ENCODE data around the gene CKLF.

Gene CKLF

GRCh38 chr16:66568355-66568754 lies 16.0 kb downstream of the CKLF start:
- no peak for DNase-seq (ENCODE audit: low spot score)
- TF ChIP-seq, protein P1, sequence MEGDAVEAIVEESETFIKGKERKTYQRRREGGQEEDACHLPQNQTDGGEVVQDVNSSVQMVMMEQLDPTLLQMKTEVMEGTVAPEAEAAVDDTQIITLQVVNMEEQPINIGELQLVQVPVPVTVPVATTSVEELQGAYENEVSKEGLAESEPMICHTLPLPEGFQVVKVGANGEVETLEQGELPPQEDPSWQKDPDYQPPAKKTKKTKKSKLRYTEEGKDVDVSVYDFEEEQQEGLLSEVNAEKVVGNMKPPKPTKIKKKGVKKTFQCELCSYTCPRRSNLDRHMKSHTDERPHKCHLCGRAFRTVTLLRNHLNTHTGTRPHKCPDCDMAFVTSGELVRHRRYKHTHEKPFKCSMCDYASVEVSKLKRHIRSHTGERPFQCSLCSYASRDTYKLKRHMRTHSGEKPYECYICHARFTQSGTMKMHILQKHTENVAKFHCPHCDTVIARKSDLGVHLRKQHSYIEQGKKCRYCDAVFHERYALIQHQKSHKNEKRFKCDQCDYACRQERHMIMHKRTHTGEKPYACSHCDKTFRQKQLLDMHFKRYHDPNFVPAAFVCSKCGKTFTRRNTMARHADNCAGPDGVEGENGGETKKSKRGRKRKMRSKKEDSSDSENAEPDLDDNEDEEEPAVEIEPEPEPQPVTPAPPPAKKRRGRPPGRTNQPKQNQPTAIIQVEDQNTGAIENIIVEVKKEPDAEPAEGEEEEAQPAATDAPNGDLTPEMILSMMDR (conservative IDR thresholded peaks at IDR 0.05; ENCODE audit: low read depth), result no peak
- POLR2A ChIA-PET (ENCODE audit: low non-redundant PET), result no interaction called here
- CTCF ChIA-PET, result no interaction called here
- H3K27ac ChIP-seq, result no peak overlapping the region

GRCh38 chr16:66569131-66569530 lies 16.8 kb downstream of the CKLF start:
- ChIA-PET POLR2A (ENCODE audit: low non-redundant PET) (no interaction called here), CTCF (interaction anchor here (1.2 to 1.3 kb wide), 2 partner anchors 11 to 40 kb away, joined by 3 to 5 read pairs; no protein-coding TSS in a partner anchor)
- no peak overlapping the region for H3K27ac ChIP-seq
- DNase-seq (ENCODE audit: low spot score), result no peak
- TF ChIP-seq, protein P1 (conservative IDR thresholded peaks at IDR 0.05; ENCODE audit: low read depth), result no peak

DNA sequence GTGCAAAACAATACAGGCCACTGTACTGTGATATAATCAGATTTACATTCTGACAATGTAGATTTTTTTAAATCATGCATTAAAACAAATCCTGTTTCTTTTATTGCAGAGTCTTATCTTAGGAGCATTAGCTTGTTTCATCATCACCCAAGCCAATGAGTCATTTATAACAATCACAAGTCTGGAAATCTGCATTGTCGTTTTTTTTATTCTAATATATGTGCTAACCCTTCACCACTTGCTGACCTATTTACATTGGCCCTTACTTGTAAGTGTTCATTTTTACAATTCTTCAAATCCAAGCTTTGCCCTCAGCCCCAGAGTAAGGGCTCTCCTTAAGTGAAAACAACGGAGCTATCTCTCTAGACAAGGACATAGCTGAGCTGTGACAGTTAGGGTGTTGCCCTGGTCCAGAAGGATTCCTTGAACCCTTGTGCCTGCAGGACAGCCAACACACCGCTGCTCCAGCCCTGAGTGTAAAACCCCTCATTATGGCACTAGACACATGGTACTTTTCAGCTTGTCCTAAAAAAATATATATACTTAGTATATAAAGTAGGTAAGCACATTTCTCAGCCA lies 17.5 kb downstream of the CKLF start:
- POLR2A ChIA-PET (ENCODE audit: low non-redundant PET), result no interaction called here
- TF ChIP-seq, protein P1 (conservative IDR thresholded peaks at IDR 0.05; ENCODE audit: low read depth), result no peak
- H3K27ac ChIP-seq, result peak overlapping the region; percentile 55; the same call in 1 of the 2 replicates
- peak; percentile 41 for DNase-seq (ENCODE audit: low spot score)
- CTCF ChIA-PET, result interaction anchor here (0.6 to 1.3 kb wide), 4 partner anchors 10 to 597 kb away, joined by 3 to 5 read pairs (median 4); no protein-coding TSS in a partner anchor

GRCh38 chr16:66572356-66572755 lies 20.0 kb downstream of the CKLF start:
- POLR2A ChIA-PET (ENCODE audit: low non-redundant PET), result no interaction called here
- no peak overlapping the region for H3K27ac ChIP-seq
- TF ChIP-seq, protein P1 (conservative IDR thresholded peaks at IDR 0.05; ENCODE audit: low read depth), result no peak
- CTCF ChIA-PET, result interaction anchor here (0.6 kb wide), 1 partner anchor 21 kb away, joined by 5 read pairs; no protein-coding TSS in a partner anchor
- no peak for DNase-seq (ENCODE audit: low spot score)

- TF ChIP-seq, protein P1 (conservative IDR thresholded peaks at IDR 0.05; ENCODE audit: low read depth), result no peak
- ChIA-PET POLR2A (ENCODE audit: low non-redundant PET) (interaction anchor here (0.7 kb wide), 1 partner anchor 139 kb away, joined by 4 read pairs; no protein-coding TSS in a partner anchor), CTCF (interaction anchor here (0.6 kb wide), 1 partner anchor 57 kb away, joined by 3 read pairs; no protein-coding TSS in a partner anchor)
- no peak overlapping the region for H3K27ac ChIP-seq
- no peak for DNase-seq (ENCODE audit: low spot score)
These were observed 21.7 kb downstream of the CKLF start for GRCh38 chr16:66574081-66574480.

DNA sequence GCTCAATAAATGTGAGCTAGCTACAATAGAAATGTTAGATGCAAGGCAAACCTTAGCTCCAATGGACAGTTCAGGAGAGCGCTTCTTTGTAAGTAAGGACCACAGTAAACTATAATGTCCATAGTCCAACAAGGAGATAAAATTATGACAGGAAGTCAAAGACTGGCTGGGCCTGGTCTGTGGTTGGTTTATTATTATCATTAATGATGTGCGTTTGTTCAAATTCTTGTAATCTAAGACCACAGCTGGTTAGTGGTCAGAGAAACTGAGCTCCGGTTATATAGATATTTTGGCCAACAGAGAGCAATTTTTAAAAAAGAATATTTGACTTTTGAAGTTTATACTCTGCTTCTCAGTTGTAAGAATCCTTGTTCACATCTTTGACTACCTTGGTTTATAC lies 22.2 kb downstream of the CKLF start:
- TF ChIP-seq, protein P1 (conservative IDR thresholded peaks at IDR 0.05; ENCODE audit: low read depth), result no peak
- no peak overlapping the region for H3K27ac ChIP-seq
- ChIA-PET CTCF (no interaction called here), POLR2A (ENCODE audit: low non-redundant PET) (interaction anchor here (0.7 kb wide), 1 partner anchor 139 kb away, joined by 4 read pairs; no protein-coding TSS in a partner anchor)
- no peak for DNase-seq (ENCODE audit: low spot score)

All from RWPE1 (cell line).